Prostate gland (tissue), 2 donors: ENCODE measurements around the gene RASSF1. TPM values are rescaled to one million over a fixed set of nuclear protein-coding genes. Genes with fewer than 3 reads are reported as not detected.
"Not testable (repeated sequence)": the region's sequence is repeated elsewhere in the genome, so short reads cannot be mapped to it uniquely, and the experiment has no call there.

Source experiments
- DNase-seq: peaks from one replicate; pipeline ENCODE4 v3.0.0-alpha.2; 2019; ENCODE audit warnings: low spot score
- H3K27ac ChIP-seq, 2 donors: fragments of 200-600 bp; sonication (generic); 2 replicates each; pipeline ENCODE4 v1.5.1; 2017 to 2019
- H3K27me3 ChIP-seq: fragments of 200-600 bp; sonication (generic); replicated peaks from 2 replicates; pipeline ENCODE4 v1.5.1; 2019; ENCODE audit not compliant: insufficient read depth
- H3K36me3 ChIP-seq, 2 donors: fragments of 200-600 bp; sonication (generic); 1 replicate in 1 of 2; 2 replicates in 1 of 2; pipeline versions ENCODE4 v1.5.1 to v1.8.1; 2017 to 2019
- H3K4me1 ChIP-seq: fragments of 200-600 bp; sonication (generic); replicated peaks from 2 replicates; pipeline ENCODE4 v1.5.1; 2019
- H3K4me3 ChIP-seq, 2 donors: fragments of 200-600 bp; sonication (generic); 2 replicates each; pipeline ENCODE4 v1.5.1; 2017 to 2019
- H3K9me3 ChIP-seq: fragments of 200-600 bp; sonication (generic); 2 replicates; pipeline ENCODE4 v1.5.1; 2017
- POLR2A ChIP-seq: fragments of 450-650 bp; IDR thresholded peaks from one replicate; pipeline ENCODE4 v1.6.1; 2016; ENCODE audit warnings: antibody characterized with exemption, mild to moderate bottlenecking
- POLR2AphosphoS5 ChIP-seq: sonication (generic); formaldehyde crosslinking; IDR thresholded peaks from one replicate; pipeline ENCODE4 v1.6.1; 2017; ENCODE audit warnings: antibody characterized with exemption
- WGBS: methylation state at CpG from one replicate; pipeline ENCODE4 v1.1.5; 2018; 5-methylcytosine and 5-hydroxymethylcytosine counted together
- intact Hi-C: fragments of 100-400 bp; cut with DNase I; formaldehyde crosslinking; loops from one replicate; pipeline ENCODE4 v1.14.2; 2022
- total RNA-seq, 2 donors: library from RNA; depleted of rRNA; stranded (reverse); fragments of >200 nt; gene quantifications; one replicate each; pipeline ENCODE4 v1.1.0, GENCODE V29; 2016
- TF ChIP-seq, protein P1 (sequence below), 4 experiments: fragments of 200-600 bp in 2 of 4; fragments of 450-650 bp in 2 of 4; sonication (generic) in 2 of 4; IDR thresholded peaks; 1 replicate in 3 of 4; 2 replicates in 1 of 4; pipeline ENCODE4 v1.5.1; 2016 to 2019; ENCODE audit warnings: antibody characterized with exemption in 4 of 4, mild to moderate bottlenecking in 2 of 4, moderate library complexity in 2 of 4

The RASSF1 gene
- total RNA-seq, 2 donors from 2014 or later: 23.8 to 36.6 TPM

DNA sequence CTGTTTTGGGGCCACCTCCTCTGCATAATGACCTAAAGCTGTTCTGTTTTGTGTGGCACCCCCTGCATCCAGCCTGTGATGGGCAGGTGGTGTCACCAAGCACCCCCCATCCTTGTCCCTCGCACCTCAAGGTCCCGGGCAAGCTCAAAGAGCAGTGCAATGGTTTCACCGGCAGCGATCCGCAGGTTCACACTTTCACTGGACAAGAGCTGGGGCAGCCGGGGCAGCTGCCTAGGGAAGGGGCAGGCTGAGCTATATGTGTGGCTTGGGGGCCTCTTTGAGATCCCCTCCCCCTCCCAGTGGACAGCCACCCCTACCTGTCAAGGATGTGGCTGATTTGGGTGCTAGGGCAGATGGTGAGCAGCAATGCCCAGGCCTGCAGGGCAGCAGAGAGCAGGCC lies 51.5 kb downstream of the RASSF1 start:
- intact Hi-C loops: loop anchor here (10.0 kb wide), 1 partner anchor 1154 kb away; the partner anchor contains the start of gene LAMB2
- peaks cover 5% of the 10 kb centered on the region for H3K4me1 ChIP-seq
- peaks cover 11 to 22% of the 10 kb centered on the region in 2 donors for H3K36me3 ChIP-seq
- 91% methylated on average over 6 of the region's 6 CpGs for WGBS
- no peak for TF ChIP-seq POLR2AphosphoS5
- TF ChIP-seq, protein P1, sequence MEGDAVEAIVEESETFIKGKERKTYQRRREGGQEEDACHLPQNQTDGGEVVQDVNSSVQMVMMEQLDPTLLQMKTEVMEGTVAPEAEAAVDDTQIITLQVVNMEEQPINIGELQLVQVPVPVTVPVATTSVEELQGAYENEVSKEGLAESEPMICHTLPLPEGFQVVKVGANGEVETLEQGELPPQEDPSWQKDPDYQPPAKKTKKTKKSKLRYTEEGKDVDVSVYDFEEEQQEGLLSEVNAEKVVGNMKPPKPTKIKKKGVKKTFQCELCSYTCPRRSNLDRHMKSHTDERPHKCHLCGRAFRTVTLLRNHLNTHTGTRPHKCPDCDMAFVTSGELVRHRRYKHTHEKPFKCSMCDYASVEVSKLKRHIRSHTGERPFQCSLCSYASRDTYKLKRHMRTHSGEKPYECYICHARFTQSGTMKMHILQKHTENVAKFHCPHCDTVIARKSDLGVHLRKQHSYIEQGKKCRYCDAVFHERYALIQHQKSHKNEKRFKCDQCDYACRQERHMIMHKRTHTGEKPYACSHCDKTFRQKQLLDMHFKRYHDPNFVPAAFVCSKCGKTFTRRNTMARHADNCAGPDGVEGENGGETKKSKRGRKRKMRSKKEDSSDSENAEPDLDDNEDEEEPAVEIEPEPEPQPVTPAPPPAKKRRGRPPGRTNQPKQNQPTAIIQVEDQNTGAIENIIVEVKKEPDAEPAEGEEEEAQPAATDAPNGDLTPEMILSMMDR (IDR thresholded peaks at IDR 0.05): no peak
- TF ChIP-seq POLR2A: no peak
- no peak overlapping the region for H3K4me3 ChIP-seq
- H3K9me3 ChIP-seq: no peaks in the 10 kb centered on the region
- H3K27ac ChIP-seq: no peak overlapping the region
- H3K27me3 ChIP-seq: no peaks in the 10 kb centered on the region
- DNase-seq: no peak

- Histone ChIP-seq H3K36me3 (peaks cover 11 to 22% of the 10 kb centered on the region in 2 donors), H3K4me3 (no peak overlapping the region), H3K27me3 (no peaks in the 10 kb centered on the region), H3K4me1 (peaks cover 5% of the 10 kb centered on the region), H3K9me3 (no peaks in the 10 kb centered on the region), H3K27ac (no peak overlapping the region)
- WGBS: 96% methylated on average over 23 of the region's 23 CpGs
- TF ChIP-seq POLR2A (no peak), POLR2AphosphoS5 (no peak)
- TF ChIP-seq, protein P1 (IDR thresholded peaks at IDR 0.05): no peak
- DNase-seq: no peak
- intact Hi-C loops: loop anchor here (10.0 kb wide), 1 partner anchor 1154 kb away; the partner anchor contains the start of gene LAMB2
Measured at GRCh38 chr3:50288387-50289007, 52.1 kb downstream of the RASSF1 start.

GRCh38 chr3:50287262-50287661 lies 53.4 kb downstream of the RASSF1 start:
- 91% methylated on average over 1 of the region's 1 CpG for WGBS
- no peaks in the 10 kb centered on the region for H3K9me3 ChIP-seq
- TF ChIP-seq POLR2A (no peak), POLR2AphosphoS5 (no peak)
- TF ChIP-seq, protein P1 (IDR thresholded peaks at IDR 0.05): no peak
- intact Hi-C loops: loop anchor here (10.0 kb wide), 1 partner anchor 1152 kb away; the partner anchor contains the start of gene LAMB2
- peaks cover 11 to 22% of the 10 kb centered on the region in 2 donors for H3K36me3 ChIP-seq
- DNase-seq: no peak
- no peak overlapping the region for H3K4me3 ChIP-seq
- H3K27ac ChIP-seq: no peak overlapping the region
- H3K4me1 ChIP-seq: no peaks in the 10 kb centered on the region
- H3K27me3 ChIP-seq: no peaks in the 10 kb centered on the region

DNA sequence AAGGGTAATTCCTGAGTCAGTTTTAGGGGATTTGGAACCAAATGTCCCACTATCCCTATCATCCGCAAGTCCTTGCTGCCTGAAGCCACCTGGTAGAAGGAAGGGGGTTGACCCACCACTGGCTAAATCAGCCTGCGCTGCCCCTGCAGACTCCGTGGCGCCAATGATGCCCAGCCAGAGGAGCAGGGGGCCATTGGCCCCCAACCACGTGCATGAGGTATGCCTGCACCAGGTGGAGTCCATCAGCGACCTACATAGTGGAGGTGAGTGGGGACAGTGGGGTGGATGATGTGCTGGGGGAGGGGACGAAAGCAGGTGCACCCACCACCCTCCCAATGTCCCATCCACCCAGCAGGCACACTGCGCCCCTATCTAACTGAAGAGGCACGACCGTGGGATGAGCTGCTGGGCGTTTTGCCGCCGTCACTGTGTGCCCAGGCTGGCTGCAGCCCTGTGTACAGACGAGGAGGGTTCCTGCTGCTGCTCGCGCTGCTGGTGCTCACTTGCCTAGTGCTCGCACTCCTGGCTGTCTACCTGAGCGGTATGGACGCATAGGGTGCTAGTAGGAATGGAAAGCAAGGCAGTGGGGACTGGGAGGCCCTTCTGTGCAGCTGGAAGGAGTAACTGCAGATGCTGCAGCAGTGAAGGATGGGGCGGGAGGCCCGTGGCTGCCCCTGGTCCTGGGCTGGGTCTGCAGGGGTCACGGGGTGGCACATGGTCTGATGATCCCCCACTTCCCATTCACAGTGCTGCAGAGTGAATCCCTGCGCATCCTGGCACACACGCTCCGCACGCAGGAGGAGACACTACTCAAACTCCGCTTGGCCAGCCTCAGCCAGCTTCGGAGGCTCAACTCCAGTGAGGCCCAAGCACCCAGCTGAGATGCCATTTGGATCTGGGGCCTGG lies 54.1 kb downstream of the RASSF1 start:
- Histone ChIP-seq H3K27me3 (no peaks in the 10 kb centered on the region), H3K4me3 (no peak overlapping the region), H3K36me3 (peaks cover 11 to 22% of the 10 kb centered on the region in 2 donors), H3K27ac (no peak overlapping the region), H3K4me1 (no peaks in the 10 kb centered on the region), H3K9me3 (no peaks in the 10 kb centered on the region)
- intact Hi-C loops: loop anchor here (10.0 kb wide), 1 partner anchor 1152 kb away; the partner anchor contains the start of gene LAMB2
- no peak for TF ChIP-seq POLR2A
- TF ChIP-seq, protein P1 (IDR thresholded peaks at IDR 0.05): no peak
- no peak for TF ChIP-seq POLR2AphosphoS5
- DNase-seq: no peak
- 84% methylated on average over 28 of the region's 28 CpGs for WGBS

DNA sequence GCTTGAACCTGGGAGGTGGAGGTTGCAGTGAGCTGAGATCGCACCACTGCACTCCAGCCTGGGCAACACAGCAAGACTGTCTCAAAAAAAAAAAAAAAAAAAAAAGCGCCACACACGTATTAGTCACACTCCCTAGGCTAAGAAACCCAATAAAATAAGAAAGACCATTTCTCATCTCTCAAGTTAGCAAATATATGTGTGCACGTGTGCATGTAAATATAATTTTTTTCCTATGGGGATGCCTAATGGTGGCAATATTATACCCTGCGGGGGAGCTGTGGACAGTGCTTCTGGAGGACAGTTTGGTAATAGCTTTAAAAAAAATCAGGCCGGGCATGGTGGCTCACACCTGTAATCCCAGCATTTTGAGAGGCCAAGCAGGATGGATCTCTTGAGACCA lies 56.5 kb downstream of the RASSF1 start:
- not testable (repeated sequence) for H3K4me1 ChIP-seq, H3K4me3 ChIP-seq, DNase-seq, H3K9me3 ChIP-seq, H3K27ac ChIP-seq, H3K27me3 ChIP-seq
- H3K36me3 ChIP-seq: peaks cover 6 to 13% of the 10 kb centered on the region in 2 donors
- 82% methylated on average over 6 of the region's 6 CpGs for WGBS
- intact Hi-C loops: loop anchor here (10.0 kb wide), 1 partner anchor 1149 kb away; the partner anchor contains the start of gene LAMB2
